Testis (tissue), 3 donors: ENCODE measurements around the gene TMEM164. TPM values are rescaled to one million over a fixed set of nuclear protein-coding genes. Genes with fewer than 3 reads are reported as not detected.

Source experiments
- DNase-seq: peaks from one replicate; pipeline ENCODE4 v3.0.0-alpha.2; 2019
- H3K27ac ChIP-seq, 2 donors: fragments of 200-600 bp; sonication (generic); one replicate each; pipeline ENCODE4 v1.5.1; 2019
- H3K27me3 ChIP-seq: fragments of 200-600 bp; sonication (generic); one replicate; pipeline ENCODE4 v1.5.1; 2019
- H3K36me3 ChIP-seq: fragments of 200-600 bp; sonication (generic); one replicate; pipeline ENCODE4 v1.5.1; 2017; ENCODE audit warnings: low read depth; ENCODE audit errors: missing control alignments
- H3K4me1 ChIP-seq: fragments of 200-600 bp; sonication (generic); one replicate; pipeline ENCODE4 v1.5.1; 2019
- H3K4me3 ChIP-seq, 2 donors: fragments of 200-600 bp; sonication (generic); one replicate each; pipeline ENCODE4 v1.5.1; 2017 to 2019
- H3K9me3 ChIP-seq: fragments of 200-600 bp; sonication (generic); one replicate; pipeline ENCODE4 v1.5.1; 2017
- POLR2A ChIP-seq: fragments of 450-650 bp; IDR thresholded peaks from one replicate; pipeline ENCODE4 v1.6.1; 2017; ENCODE audit warnings: antibody characterized with exemption, mild to moderate bottlenecking, moderate library complexity
- WGBS, 2 donors: methylation state at CpG; one replicate each; pipeline ENCODE4 v1.1.5; 2018; 5-methylcytosine and 5-hydroxymethylcytosine counted together
- intact Hi-C: fragments of 100-400 bp; cut with DNase I; formaldehyde crosslinking; loops from one replicate; pipeline ENCODE4 v1.15.1; 2023; ENCODE audit warnings: low total_unique reads
- polyA plus RNA-seq: library from polyadenylated mRNA; stranded (reverse); fragments of 350-450 nt; fragmentation: Illumina TruSeq; extraction: RNeasy Lipid Tissue Mini Kit (QIAGEN cat#74804); gene quantifications from one replicate; pipeline ENCODE4 v1.2.3, GENCODE V29; 2014; ENCODE audit warnings: low read depth, low replicate concordance; ENCODE audit not compliant: insufficient read depth
- total RNA-seq, 2 donors: library from RNA; depleted of rRNA; stranded (reverse); fragments of >200 nt; gene quantifications; one replicate each; pipeline ENCODE4 v1.2.3, GENCODE V29; 2016
- TF ChIP-seq, protein P1 (sequence below), 3 experiments: fragments of 450-650 bp in 2 of 3; fragments of 200-600 bp in 1 of 3; sonication (generic) in 1 of 3; IDR thresholded peaks; one replicate each; pipeline ENCODE4 v1.5.1; 2016 to 2019; ENCODE audit warnings: antibody characterized with exemption in 3 of 3, mild to moderate bottlenecking in 2 of 3, moderate library complexity in 1 of 3

The TMEM164 gene
- total and polyA plus RNA-seq, 3 donors from 2014 or later: 7.9 to 13.9 (median 8.1) TPM

DNA sequence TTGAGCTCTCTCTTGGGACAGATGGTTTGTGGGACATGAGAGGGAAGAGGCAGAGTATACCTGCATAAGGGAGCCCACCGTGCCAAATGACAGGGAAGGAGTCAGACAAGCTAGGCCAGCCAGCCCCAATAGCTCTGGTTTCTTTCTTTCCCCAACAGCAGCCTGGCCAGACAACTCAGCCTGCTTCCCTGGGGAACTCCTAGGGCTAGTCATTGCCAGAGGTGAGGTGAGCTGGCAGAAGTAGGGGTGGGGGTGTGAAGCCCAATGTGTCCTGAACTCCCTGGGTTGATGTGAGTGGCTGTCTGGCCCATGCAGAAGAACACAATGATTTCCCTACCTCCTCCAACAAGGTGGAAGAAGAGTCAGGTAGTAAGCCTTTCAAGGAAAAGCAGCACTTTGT lies 179.4 kb downstream of the TMEM164 start:
- no peaks in the 10 kb centered on the region for H3K27me3 ChIP-seq
- TF ChIP-seq, protein P1, sequence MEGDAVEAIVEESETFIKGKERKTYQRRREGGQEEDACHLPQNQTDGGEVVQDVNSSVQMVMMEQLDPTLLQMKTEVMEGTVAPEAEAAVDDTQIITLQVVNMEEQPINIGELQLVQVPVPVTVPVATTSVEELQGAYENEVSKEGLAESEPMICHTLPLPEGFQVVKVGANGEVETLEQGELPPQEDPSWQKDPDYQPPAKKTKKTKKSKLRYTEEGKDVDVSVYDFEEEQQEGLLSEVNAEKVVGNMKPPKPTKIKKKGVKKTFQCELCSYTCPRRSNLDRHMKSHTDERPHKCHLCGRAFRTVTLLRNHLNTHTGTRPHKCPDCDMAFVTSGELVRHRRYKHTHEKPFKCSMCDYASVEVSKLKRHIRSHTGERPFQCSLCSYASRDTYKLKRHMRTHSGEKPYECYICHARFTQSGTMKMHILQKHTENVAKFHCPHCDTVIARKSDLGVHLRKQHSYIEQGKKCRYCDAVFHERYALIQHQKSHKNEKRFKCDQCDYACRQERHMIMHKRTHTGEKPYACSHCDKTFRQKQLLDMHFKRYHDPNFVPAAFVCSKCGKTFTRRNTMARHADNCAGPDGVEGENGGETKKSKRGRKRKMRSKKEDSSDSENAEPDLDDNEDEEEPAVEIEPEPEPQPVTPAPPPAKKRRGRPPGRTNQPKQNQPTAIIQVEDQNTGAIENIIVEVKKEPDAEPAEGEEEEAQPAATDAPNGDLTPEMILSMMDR (IDR thresholded peaks at IDR 0.05): no peak
- TF ChIP-seq POLR2A: no peak
- no peaks in the 10 kb centered on the region for H3K9me3 ChIP-seq
- no peaks in the 10 kb centered on the region for H3K36me3 ChIP-seq
- DNase-seq: no peak
- WGBS, 2 donors: 78% methylated on average over 1 of the region's 1 CpG; no CpG with 5 or more reads in 1 of the 2 donors
- no peak overlapping the region for H3K27ac ChIP-seq
- intact Hi-C loops: no loop called here
- no peaks in the 10 kb centered on the region for H3K4me1 ChIP-seq
- H3K4me3 ChIP-seq: no peak overlapping the region

DNA sequence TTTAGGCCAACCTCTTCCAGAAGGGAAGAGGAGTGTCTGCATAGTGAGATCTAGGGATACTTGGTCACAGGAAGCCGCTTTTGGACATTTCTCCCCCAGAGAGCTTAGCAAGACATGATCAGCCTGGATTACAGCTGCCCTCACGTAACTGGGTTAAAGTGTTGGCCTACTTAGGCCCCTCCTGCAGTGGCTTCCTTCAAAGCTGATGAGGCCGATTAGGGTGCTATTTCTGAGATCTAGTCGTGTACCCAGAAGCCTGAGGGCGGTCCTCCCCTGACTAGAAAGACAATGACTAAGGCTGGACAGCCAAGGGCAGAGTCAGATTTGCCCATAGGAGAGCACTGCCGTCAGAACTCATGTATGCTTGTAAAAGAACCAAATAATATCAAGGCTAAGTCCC lies 180.0 kb downstream of the TMEM164 start:
- TF ChIP-seq, protein P1 (IDR thresholded peaks at IDR 0.05): no peak
- no peak for TF ChIP-seq POLR2A
- H3K27me3 ChIP-seq: no peaks in the 10 kb centered on the region
- H3K36me3 ChIP-seq: no peaks in the 10 kb centered on the region
- DNase-seq: no peak
- H3K4me3 ChIP-seq: no peak overlapping the region
- H3K27ac ChIP-seq: no peak overlapping the region
- H3K9me3 ChIP-seq: no peaks in the 10 kb centered on the region
- no peaks in the 10 kb centered on the region for H3K4me1 ChIP-seq
- WGBS, 2 donors: 75 to 84% methylated on average over 1 to 6 of the region's 6 CpGs
- intact Hi-C loops: no loop called here

DNA sequence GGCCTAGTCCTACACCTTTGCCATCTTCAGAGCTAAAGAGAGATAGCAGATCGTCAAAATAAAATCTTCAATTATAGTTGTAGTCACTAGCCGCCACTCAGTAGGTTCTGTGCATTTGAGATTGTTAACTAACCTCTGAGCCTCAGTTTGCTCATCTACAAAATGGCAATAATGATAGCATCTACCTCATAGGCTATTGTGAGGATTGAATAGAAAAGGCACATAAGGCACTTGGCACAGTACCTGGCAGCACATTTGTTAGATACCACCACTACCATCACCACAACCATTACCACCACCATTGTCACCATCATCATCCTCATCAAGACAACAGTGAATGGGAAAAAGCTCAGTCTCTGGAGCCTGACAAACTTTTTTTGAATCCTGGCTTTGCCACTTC lies 180.4 kb downstream of the TMEM164 start:
- no peaks in the 10 kb centered on the region for H3K9me3 ChIP-seq
- intact Hi-C loops: no loop called here
- WGBS, 2 donors: 90 to 100% methylated on average over 2 of the region's 2 CpGs
- no peaks in the 10 kb centered on the region for H3K36me3 ChIP-seq
- no peaks in the 10 kb centered on the region for H3K27me3 ChIP-seq
- H3K27ac ChIP-seq: no peak overlapping the region
- no peak overlapping the region for H3K4me3 ChIP-seq
- H3K4me1 ChIP-seq: no peaks in the 10 kb centered on the region
- TF ChIP-seq POLR2A: no peak
- TF ChIP-seq, protein P1 (IDR thresholded peaks at IDR 0.05): no peak
- no peak for DNase-seq

DNA sequence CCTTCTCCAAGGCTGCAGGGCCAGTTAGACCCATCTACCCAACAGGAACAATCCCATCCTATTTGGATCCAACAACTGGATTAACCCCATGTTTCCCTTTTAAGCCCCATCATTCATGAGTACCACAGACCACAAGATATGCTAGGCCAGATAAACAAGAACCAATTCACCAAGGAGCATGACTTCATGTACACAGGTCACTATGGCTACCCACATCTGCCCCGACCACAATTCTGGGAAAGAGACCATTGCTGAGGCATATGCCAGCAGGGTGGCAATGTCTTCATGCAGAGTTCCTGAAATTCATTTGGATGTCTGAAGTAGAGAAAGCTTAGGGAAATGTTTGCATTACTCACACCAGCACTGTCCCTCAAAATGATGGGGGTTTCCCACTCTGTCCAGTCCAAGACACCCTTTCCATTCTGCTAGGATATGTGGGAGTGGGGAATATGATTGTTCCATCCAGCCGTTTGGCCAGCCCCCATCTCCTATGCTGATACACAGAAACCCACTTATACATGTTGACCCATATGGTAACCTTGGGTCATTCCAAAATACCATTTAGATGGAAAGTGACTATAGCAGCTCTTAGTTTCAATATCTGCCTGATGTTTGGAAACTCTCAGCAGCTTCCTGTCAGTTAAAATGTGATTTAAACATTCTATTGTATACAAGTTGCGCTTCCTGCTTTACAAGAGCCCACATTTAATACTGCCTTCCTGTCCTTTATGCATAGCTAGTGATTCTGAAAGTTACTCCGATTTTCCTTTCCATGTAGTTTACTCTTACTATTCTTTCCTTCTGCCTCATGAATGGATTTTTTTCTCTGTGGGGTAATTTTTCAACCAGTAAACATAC lies 186.0 kb downstream of the TMEM164 start:
- Histone ChIP-seq H3K4me3 (no peak overlapping the region), H3K36me3 (no peaks in the 10 kb centered on the region), H3K27me3 (no peaks in the 10 kb centered on the region), H3K4me1 (no peaks in the 10 kb centered on the region), H3K9me3 (no peaks in the 10 kb centered on the region), H3K27ac (no peak overlapping the region)
- TF ChIP-seq, protein P1 (IDR thresholded peaks at IDR 0.05): no peak
- intact Hi-C loops: no loop called here
- WGBS, 2 donors: 82 to 84% methylated on average over 2 to 4 of the region's 4 CpGs
- DNase-seq: no peak

DNA sequence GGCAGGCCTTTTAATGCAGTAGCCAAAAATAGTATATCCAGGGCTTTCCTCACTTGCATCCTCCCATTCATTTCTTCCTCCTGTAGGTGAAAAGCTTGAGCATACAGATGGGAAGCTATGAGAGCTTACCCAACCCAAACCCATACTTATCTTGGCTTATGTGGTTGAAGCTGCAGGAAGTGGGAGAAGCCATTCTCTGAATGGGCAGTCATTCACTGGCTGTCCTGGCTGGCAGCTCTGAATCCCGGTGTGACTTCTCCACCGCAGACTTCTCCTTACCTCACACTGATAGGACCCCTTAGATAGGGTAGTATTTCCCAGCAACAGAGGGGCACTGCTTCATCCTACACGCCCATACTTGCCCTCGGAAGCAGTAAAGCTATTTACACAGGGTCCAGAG lies 189.6 kb downstream of the TMEM164 start:
- DNase-seq: no peak
- intact Hi-C loops: no loop called here
- Histone ChIP-seq H3K9me3 (no peaks in the 10 kb centered on the region), H3K4me3 (no peak overlapping the region), H3K27me3 (no peaks in the 10 kb centered on the region), H3K27ac (no peak overlapping the region), H3K36me3 (no peaks in the 10 kb centered on the region), H3K4me1 (no peaks in the 10 kb centered on the region)
- WGBS, 2 donors: 85% methylated on average over 4 of the region's 4 CpGs; no CpG with 5 or more reads in 1 of the 2 donors
- TF ChIP-seq, protein P1 (IDR thresholded peaks at IDR 0.05): no peak
- TF ChIP-seq POLR2A: no peak
